HG03097 (cell line): Measurements from ENCODE around the gene PARP4.
"Not testable (repeated sequence)": the region's sequence is repeated elsewhere in the genome, so short reads cannot be mapped to it uniquely, and the experiment has no call there.

Experiments used
- ATAC-seq: cut with Tn5 transposase; IDR thresholded peaks from one replicate; pipeline ENCODE4 v1.9.1; 2021; ENCODE audit not compliant: unreplicated experiment, low FRiP score

Gene PARP4

GRCh38 chr13:24506283-24506682 lies 6.3 kb downstream of the PARP4 start:
- not testable (repeated sequence) for ATAC-seq

DNA sequence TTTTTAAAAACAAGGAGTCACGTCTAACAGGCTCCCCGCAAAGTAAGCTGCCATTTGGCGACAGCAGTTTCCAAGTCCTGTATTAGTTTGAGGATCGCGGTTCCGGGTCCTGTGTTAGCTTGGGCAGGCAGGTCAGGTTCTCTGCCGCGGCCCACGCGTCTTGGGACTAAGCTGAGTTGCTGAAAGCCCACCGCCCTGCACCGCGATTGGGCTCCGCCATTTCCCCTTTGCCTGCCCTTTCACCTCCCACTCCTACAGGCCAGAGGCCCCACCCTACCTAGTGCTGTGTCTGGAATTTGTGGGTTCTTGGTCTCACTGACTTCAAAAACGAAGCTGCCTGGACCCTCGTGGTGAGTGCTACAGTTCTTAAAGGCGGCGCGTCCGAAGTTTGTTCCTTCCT lies 6.8 kb downstream of the PARP4 start:
- no peak for ATAC-seq

DNA sequence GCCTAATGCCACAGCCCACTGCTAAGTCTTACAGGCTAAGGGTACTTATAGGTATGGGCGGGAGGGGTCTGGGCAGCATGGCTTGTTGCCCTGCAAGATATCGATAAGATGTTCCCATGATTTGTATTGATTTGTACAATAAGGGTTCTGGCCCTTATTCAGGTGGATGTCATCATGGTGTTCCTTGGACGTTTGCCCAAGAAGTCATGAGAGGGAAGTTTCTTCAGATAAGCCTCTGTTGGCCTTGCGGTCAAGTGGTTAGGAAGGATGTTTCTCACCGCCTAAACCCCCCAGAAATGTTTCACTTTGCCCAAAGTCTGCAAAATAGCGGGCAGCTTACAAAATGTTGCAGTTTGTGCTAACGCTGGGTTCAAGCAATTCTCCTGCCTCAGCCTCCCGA lies 7.3 kb downstream of the PARP4 start:
- no peak for ATAC-seq

GRCh38 chr13:24503379-24503696 lies 9.2 kb downstream of the PARP4 start:
- ATAC-seq: no peak

DNA sequence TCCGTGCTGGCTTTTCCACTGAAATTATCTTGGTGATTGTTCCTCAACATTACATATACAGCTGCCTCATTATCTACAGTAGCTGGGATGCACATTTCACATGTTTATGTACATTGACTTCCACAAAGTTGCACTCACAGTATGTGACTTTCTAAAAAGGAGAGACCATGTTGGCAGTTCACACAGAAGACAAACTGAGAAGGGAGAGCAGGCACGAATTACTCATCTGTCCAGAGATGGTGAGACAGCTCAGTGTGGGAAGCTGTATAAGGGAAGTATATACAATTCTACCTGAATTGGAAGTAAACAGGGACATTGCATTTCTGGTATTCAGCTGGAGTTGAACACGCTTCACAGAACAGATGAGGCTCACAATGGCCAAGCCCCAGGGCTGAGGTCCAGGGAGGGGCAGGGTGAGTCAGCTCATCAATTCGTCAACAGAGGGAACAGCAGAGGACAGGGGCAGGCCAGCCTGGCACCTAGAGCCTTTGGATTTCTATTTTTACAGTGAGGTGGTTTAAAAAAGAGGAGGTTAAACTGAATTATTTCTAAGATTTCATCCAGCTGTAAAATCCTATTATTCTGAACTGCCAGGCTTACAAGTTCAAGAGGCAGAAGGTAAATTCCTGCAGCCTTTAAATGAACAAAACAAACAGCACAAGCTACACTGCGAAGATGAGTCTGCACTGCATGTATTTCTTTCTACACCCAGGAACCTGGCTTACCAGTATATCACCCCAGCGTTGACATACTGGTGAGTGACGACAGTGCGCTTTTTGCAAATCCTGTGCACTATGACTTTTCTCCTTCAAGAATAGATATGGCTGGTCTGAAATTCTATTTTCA lies 9.8 kb downstream of the PARP4 start:
- no peak for ATAC-seq

DNA sequence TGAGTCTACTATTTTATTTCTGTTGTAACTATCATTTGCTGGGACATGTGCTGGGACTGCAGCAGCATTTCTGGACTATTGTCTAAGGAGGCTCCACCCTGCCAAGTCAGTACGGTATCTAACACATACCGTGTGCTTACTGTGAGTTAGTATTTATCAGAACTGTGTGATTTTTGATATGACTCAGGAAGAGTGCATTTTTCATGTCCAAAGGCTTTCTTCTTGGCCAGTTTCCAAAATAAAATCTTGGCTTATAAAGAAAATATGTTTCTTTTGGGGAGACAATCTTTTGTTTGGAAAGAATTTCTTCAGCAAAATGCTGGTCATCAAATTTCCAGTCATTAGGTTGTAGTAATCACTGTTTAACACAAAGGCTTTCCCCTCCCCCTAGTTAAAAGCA lies 11.6 kb downstream of the PARP4 start:
- no peak for ATAC-seq

DNA sequence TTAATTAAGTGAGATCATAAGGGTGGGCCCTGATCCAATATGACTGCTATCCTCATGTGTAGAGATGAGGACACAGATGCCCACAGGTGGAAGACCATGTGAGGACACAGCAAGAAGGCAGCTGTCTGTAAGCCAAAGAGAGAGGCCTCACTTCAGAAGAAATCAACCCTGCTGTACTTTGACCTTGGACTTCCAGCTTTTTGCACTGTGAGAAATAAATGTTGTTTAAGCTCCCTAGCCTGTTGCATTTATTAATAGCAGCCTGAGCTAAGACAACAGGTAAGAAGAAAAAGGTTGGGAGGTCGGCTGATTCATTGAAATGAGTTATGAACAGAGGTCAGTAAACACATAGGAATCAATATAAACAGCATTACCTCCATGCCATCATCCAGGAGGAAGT lies 14.8 kb downstream of the PARP4 start:
- no peak for ATAC-seq

DNA sequence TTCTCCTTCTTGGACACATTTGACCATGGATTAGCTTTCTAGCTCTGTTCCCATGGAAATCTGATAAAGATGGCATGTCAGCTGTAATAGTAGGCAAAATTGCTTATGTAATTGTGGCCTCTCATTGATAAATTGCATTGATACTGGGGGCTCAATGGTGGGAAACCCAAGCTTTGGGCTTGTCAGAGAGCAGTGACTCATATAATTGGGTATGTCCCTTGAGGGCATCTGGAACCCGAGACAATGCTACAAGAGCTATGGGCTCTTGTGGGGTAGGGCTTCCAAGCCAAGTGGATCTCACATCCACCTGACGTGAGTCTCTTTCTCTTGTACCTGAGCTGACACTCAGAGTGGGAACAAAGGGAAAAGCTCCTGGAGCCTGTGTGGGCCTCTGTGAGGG lies 16.3 kb downstream of the PARP4 start:
- not testable (repeated sequence) for ATAC-seq

- ATAC-seq: no peak
Observed at GRCh38 chr13:24495151-24495729, 17.3 kb downstream of the PARP4 start.

DNA sequence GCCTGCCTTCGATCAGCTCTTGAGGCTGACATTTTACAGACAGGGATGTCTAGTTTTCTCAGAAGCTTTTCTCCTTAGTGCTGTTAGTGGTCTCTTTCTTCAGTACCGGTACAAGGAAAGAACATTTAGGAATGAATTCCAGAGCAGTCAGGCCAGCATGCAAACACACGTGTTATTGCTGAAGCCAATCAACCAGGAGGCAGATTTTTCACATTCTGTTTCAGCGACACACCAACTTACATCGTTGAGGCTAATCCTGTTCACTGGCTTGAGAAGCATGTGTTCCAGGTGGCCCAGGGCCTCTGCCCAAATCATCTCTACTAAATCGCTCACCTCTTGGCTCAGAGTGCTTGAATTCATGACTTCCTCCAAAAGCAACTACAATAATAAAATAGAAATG lies 19.2 kb downstream of the PARP4 start:
- no peak for ATAC-seq

DNA sequence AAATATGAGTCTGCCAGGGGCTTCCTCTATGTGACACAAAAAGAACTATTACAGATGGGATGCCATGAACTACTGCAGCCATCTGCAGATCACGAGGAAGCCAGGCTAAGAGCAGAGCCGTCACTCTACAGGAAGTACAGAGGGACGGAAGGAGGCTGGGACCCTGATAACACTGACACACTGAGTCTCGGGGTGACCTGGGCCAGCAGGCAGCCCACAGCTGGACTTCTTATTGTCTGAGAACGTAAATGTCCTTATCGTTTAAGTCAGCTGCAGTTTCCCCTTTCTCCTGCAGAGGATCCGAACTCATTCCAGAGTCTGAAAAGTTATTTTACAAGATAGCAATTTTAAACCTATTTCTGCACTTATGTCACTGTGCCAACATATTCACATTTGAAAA lies 20.7 kb downstream of the PARP4 start:
- ATAC-seq: no peak

DNA sequence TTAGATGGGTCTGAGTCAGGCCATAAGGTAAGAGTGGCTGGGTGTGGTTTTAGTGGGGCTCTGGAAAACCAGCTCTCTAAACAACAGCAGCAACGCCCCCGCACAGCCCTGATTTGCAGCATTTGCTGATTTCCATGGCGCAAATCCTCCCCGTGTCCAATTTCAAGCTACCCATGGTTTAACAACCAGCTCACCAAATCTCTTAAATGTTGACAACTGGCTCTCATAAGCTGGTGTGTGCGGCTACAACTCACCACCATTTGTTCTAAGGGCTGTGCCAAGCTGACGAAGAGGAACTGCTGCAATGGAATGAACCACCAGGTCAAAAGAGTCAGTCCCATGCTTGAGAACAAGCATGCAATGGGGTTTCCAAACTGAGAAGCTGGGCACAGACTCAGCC lies 22.9 kb downstream of the PARP4 start:
- ATAC-seq: no peak

- not testable (repeated sequence) for ATAC-seq
Observed at GRCh38 chr13:24488092-24488491, 24.5 kb downstream of the PARP4 start.

- ATAC-seq: not testable (repeated sequence)
Observed at GRCh38 chr13:24486017-24486657, 26.4 kb downstream of the PARP4 start.

DNA sequence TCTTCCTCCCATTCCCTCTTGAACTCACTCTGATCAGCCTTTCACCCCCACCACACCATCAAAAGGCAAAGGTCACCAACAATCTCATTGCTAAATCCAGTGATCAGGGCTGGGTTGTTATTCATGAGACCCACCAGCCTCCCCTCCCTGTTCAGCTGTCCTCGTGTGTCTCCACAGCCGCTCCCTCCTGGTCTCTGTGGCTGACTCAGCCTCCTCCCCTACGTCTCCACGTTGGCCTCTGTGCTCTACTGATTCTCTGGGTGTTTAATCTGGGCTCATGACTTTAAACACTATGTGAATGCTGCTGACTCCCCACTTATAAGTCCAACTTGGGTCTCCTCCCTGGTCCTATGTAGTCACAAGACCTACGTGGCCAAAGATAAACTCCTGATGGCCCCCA lies 38.9 kb downstream of the PARP4 start:
- ATAC-seq: no peak

DNA sequence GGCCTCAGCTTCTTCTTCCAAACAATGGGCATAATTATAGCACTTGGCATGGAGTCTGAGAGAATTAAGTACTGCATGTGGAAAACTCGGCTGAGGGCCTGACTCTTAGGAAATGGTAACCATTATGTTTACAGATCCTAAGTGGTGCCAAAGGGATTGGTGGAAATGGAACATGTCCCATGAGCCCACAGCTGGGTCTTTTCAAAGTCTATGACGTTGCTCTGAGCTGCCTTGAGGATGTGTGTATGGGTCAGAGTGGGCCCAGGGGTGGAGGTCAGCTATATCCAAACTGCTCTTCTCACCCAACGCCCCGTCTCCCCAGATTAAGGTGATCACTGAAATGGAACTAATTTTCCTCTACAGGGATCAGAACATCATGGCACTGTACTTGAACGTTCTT lies 40.4 kb downstream of the PARP4 start:
- ATAC-seq: not testable (repeated sequence)

GRCh38 chr13:24463078-24463477 lies 49.5 kb downstream of the PARP4 start:
- no peak for ATAC-seq

DNA sequence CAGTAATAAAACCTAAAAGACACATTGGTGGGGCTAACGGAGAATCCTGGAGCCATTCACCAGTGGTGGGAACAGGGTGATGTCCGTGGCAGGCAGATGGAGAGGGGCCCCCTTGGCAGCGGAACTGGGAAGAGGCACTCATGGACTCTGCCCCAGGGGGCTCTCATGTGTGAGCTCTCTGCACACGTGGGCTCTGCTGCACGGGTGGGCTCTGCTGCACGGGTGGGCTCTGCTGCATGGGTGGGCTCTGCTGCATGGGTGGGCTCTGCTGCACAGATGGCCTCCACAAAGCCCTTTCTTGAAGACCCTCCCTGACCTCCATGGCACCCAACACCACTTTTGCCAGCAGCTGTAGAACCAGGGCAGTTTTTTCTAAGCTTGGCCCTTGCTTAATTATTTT lies 52.3 kb downstream of the PARP4 start:
- no peak for ATAC-seq

DNA sequence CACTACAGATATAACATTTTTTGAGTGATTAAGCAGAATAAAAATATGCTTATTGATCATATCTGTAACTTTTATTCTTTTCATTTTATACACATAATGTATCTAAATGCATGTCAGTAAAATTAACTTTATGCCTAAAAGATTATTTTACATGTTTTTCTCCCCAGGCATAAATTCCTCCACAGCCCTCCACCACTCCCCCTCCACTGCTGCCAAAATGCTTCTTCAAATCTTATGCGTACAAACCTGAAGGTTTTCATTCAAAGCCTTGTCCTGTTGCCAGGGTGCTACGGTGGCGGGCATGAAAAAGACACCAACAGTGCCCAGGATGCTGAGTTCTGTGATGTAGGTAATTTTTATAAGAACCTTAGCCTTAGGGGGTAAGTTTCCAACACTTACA lies 52.9 kb downstream of the PARP4 start:
- ATAC-seq: no peak

DNA sequence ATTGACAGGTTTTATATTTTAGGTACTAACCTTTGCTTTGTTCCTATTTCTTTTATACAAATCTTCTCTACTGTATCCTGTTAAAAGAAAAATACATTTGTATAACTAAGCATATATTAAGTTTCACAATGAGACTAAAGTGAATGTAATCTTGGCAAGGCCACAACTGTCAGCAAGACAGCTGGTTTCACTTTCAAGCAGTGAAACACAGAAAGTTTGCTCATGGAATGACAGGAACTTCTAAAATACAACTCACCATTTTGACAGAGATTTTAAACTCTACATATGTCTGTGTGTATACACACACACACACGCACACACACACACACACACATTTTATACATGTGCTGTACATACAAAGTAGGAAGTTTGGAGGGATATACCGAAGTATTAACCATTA lies 53.3 kb downstream of the PARP4 start:
- peak; percentile 59 for ATAC-seq

DNA sequence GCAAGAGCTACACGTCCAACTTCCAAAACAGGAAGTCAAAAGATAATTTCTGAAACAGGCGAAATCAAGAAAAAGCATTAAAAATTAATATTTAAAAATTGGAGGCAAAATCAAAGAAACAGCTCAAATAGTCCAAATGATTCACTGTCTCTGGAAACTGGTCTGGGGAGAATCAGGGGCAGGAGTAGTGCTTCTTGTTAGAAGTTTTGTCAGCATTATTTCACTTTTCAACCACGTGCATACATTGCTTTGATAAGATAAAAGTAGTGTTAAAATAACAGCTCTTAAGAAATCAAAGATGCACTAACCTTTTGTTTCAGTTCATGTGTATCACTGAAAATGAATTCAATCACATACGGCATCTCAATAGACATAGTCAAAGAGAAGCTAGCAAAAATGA lies 53.8 kb downstream of the PARP4 start:
- ATAC-seq: no peak

DNA sequence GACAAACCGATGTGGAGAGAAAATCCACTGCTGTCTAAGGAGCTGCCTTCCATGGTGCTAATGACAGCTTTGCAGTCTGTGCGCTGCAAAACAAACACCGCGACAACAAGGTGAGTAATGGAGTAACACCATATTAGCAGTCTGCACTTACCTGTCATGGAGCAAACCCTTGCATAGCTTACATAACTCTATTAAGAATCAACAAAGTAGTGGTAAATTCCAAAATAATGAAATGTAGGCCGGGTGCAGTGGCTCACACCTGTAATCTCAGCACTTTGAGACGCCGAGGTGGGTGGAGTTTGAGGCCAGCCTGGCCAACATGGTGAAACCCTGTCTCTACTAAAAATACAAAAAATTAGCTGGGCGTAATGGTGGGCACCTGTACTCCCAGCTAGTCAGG lies 56.2 kb downstream of the PARP4 start:
- ATAC-seq: no peak
